IMR-90 (cell line): ENCODE measurements around the gene TEX53. TPM values are rescaled to one million over a fixed set of nuclear protein-coding genes. Genes with fewer than 3 reads are reported as not detected.
A peak's percentile ranks its signal among the peaks of the same experiment; 100 is the strongest.

Source experiments
- ATAC-seq: fragments of 200-7000 bp; cut with Tn5 transposase; 2 replicates; pipeline ENCODE4 v1.9.1; 2020; ENCODE audit warnings: low read depth, mild to moderate bottlenecking, moderate library complexity
- BruUV-seq: library from RNA; stranded (reverse); fragments of 400-500 nt; replicated peaks from 2 replicates; lab custom pipeline; 2021; lab: Mats Ljungman, UMichigan
- CTCF ChIA-PET: fragments of 300-600 bp; formaldehyde crosslinking; extraction: SDS; loops from one replicate; lab custom pipeline; 2021; ENCODE audit warnings: antibody characterized with exemption; lab: Yijun Ruan, JAX
- POLR2A ChIA-PET: fragments of 300-600 bp; sonication (Branson Sonifier 250); formaldehyde crosslinking; loops from one replicate; lab custom pipeline; 2022; ENCODE audit warnings: antibody characterized with exemption; ENCODE audit not compliant: unreplicated experiment; lab: Charles Lee
- DNase-seq: peaks from one replicate; pipeline ENCODE4 v3.0.0; 2013
- H2AFZ ChIP-seq: replicated peaks from 2 replicates; pipeline ENCODE3; 2013; ENCODE audit warnings: low read length, mild to moderate bottlenecking; ENCODE audit not compliant: poor library complexity
- H2AK5ac ChIP-seq: 2 replicates; pipeline ENCODE4 v1.6.1; 2013; ENCODE audit warnings: low read depth, low read length, inconsistent platforms
- H2AK9ac ChIP-seq: replicated peaks from 2 replicates; pipeline ENCODE3; 2013; ENCODE audit warnings: mild to moderate bottlenecking, low read depth, low read length, moderate library complexity; ENCODE audit not compliant: poor library complexity
- H2BK120ac ChIP-seq: 2 replicates; pipeline ENCODE4 v1.6.1; 2013; ENCODE audit warnings: low read depth, low read length, inconsistent platforms
- H2BK15ac ChIP-seq: 3 replicates; pipeline ENCODE4 v1.6.1; 2013; ENCODE audit warnings: low read depth, low read length, inconsistent platforms
- H2BK20ac ChIP-seq: 2 replicates; pipeline ENCODE4 v1.6.1; 2013; ENCODE audit warnings: low read depth, mild to moderate bottlenecking, inconsistent platforms, low read length, moderate library complexity
- H2BK5ac ChIP-seq: 2 replicates; pipeline ENCODE4 v1.6.1; 2013; ENCODE audit warnings: mild to moderate bottlenecking, low read depth, low read length, inconsistent platforms; ENCODE audit not compliant: poor library complexity, severe bottlenecking
- H3K14ac ChIP-seq: replicated peaks from 2 replicates; pipeline ENCODE4 v1.6.1; 2013; ENCODE audit warnings: low read depth, low read length, inconsistent platforms
- H3K18ac ChIP-seq: 2 replicates; pipeline ENCODE4 v1.6.1; 2013; ENCODE audit warnings: low read depth, low read length, control low read depth
- H3K23ac ChIP-seq: 2 replicates; pipeline ENCODE4 v1.6.1; 2013; ENCODE audit warnings: low read depth, low read length, inconsistent platforms
- H3K27ac ChIP-seq: 2 replicates; pipeline ENCODE4 v1.5.1; 2013; ENCODE audit warnings: mild to moderate bottlenecking, control low read depth, low read length; ENCODE audit not compliant: insufficient read depth
- H3K27me3 ChIP-seq: 2 replicates; pipeline ENCODE4 v1.6.1; 2013; ENCODE audit warnings: low read length; ENCODE audit not compliant: control insufficient read depth, insufficient read depth
- H3K36me3 ChIP-seq: 2 replicates; pipeline ENCODE4 v1.6.1; 2013; ENCODE audit warnings: low read length, mixed read lengths; ENCODE audit not compliant: control insufficient read depth, insufficient read depth
- H3K4ac ChIP-seq: 2 replicates; pipeline ENCODE4 v1.6.1; 2013; ENCODE audit warnings: low read depth, low read length, inconsistent platforms
- H3K4me1 ChIP-seq: 2 replicates; pipeline ENCODE4 v1.6.1; 2013; ENCODE audit warnings: low read length, mixed read lengths; ENCODE audit not compliant: control insufficient read depth, insufficient read depth
- H3K4me2 ChIP-seq: 2 replicates; pipeline ENCODE4 v1.6.1; 2013; ENCODE audit warnings: low read depth, mild to moderate bottlenecking, control low read depth, low read length, moderate library complexity
- H3K4me3 ChIP-seq: 2 replicates; pipeline ENCODE4 v1.5.1; 2013; ENCODE audit warnings: low read depth, mild to moderate bottlenecking, control low read depth, low read length, moderate library complexity; ENCODE audit not compliant: insufficient read depth
- H3K56ac ChIP-seq: 2 replicates; pipeline ENCODE4 v1.6.1; 2013; ENCODE audit warnings: low read length, inconsistent platforms; ENCODE audit not compliant: insufficient read depth; ENCODE audit errors: extremely low read depth
- H3K79me1 ChIP-seq, 2 experiments: 2 replicates each; pipeline ENCODE4 v1.6.1; 2013; ENCODE audit warnings: low read length in 2 of 2, inconsistent platforms in 1 of 2, low read depth in 1 of 2
- H3K9ac ChIP-seq: 2 replicates; pipeline ENCODE4 v1.6.1; 2013; ENCODE audit warnings: low read depth, low read length, control low read depth
- H3K9me1 ChIP-seq: 2 replicates; pipeline ENCODE4 v1.6.1; 2013; ENCODE audit warnings: low read length, inconsistent platforms; ENCODE audit not compliant: insufficient read depth
- H3K9me3 ChIP-seq: 2 replicates; pipeline ENCODE4 v1.6.1; 2013; ENCODE audit warnings: low read length; ENCODE audit not compliant: control insufficient read depth, insufficient read depth
- H4K20me1 ChIP-seq: 2 replicates; pipeline ENCODE4 v1.6.1; 2013; ENCODE audit warnings: low read length, inconsistent platforms; ENCODE audit not compliant: insufficient read depth
- H4K5ac ChIP-seq: 2 replicates; pipeline ENCODE4 v1.6.1; 2013; ENCODE audit warnings: mild to moderate bottlenecking, low read depth, low read length, control low read depth
- H4K8ac ChIP-seq, 2 experiments: 2 replicates each; pipeline ENCODE4 v1.6.1; 2013; ENCODE audit warnings: low read depth in 2 of 2, low read length in 2 of 2, control low read depth in 1 of 2, inconsistent platforms in 1 of 2
- H4K91ac ChIP-seq: 2 replicates; pipeline ENCODE4 v1.6.1; 2013; ENCODE audit warnings: low read depth, low read length, inconsistent platforms; ENCODE audit not compliant: insufficient read depth
- BHLHE40 ChIP-seq: fragments of 150-350 bp; IDR thresholded peaks from 2 replicates; pipeline ENCODE4 v1.6.1; 2016; ENCODE audit warnings: mild to moderate bottlenecking, low read depth, low read length
- CEBPB ChIP-seq: IDR thresholded peaks from 2 replicates; pipeline ENCODE4 v1.6.1; 2012; ENCODE audit warnings: low read depth, low read length, improper control_type of control experiment
- CHD1 ChIP-seq: IDR thresholded peaks from 2 replicates; pipeline ENCODE4 v1.6.1; 2012; ENCODE audit warnings: low read depth, low read length, improper control_type of control experiment
- CTCF ChIP-seq: conservative IDR thresholded peaks from 2 replicates; pipeline ENCODE4 v1.5.1; 2012; ENCODE audit warnings: mild to moderate bottlenecking, low read depth, low read length, improper control_type of control experiment
- ELK1 ChIP-seq: fragments of 150-350 bp; IDR thresholded peaks from 2 replicates; pipeline ENCODE4 v1.6.1; 2016; ENCODE audit warnings: low read depth, mild to moderate bottlenecking, low read length, moderate library complexity, borderline replicate concordance
- FOS ChIP-seq: fragments of 150-350 bp; IDR thresholded peaks from 2 replicates; pipeline ENCODE4 v1.6.1; 2016; ENCODE audit warnings: low read depth, low read length
- MAFK ChIP-seq: IDR thresholded peaks from 2 replicates; pipeline ENCODE4 v1.6.1; 2012; ENCODE audit warnings: low read depth, low read length, improper control_type of control experiment
- MAZ ChIP-seq: IDR thresholded peaks from 2 replicates; pipeline ENCODE4 v1.6.1; 2012; ENCODE audit warnings: low read depth, mild to moderate bottlenecking, low read length, improper control_type of control experiment, moderate library complexity, borderline replicate concordance
- MXI1 ChIP-seq: IDR thresholded peaks from 2 replicates; pipeline ENCODE4 v1.6.1; 2012; ENCODE audit warnings: low read depth, mild to moderate bottlenecking, low read length, moderate library complexity, borderline replicate concordance
- NFE2L2 ChIP-seq: fragments of 150-350 bp; IDR thresholded peaks from 2 replicates; pipeline ENCODE4 v1.6.1; 2016; ENCODE audit warnings: low read depth, mild to moderate bottlenecking, low read length
- POLR2A ChIP-seq: IDR thresholded peaks from 2 replicates; pipeline ENCODE4 v1.6.1; 2012; ENCODE audit warnings: mild to moderate bottlenecking, low read depth, low read length
- RAD21 ChIP-seq: IDR thresholded peaks from 2 replicates; pipeline ENCODE4 v1.6.1; 2012; ENCODE audit warnings: low read length, improper control_type of control experiment
- RCOR1 ChIP-seq: IDR thresholded peaks from 2 replicates; pipeline ENCODE4 v1.6.1; 2012; ENCODE audit warnings: mild to moderate bottlenecking, low read length, improper control_type of control experiment; ENCODE audit not compliant: insufficient replicate concordance
- RFX5 ChIP-seq: IDR thresholded peaks from 2 replicates; pipeline ENCODE4 v1.8.0; 2012; ENCODE audit warnings: low read depth, mild to moderate bottlenecking, low read length, moderate library complexity
- SMC3 ChIP-seq: fragments of 150-350 bp; IDR thresholded peaks from 2 replicates; pipeline ENCODE4 v1.6.1; 2016; ENCODE audit warnings: low read depth, mild to moderate bottlenecking, antibody characterized with exemption, low read length, moderate library complexity
- USF2 ChIP-seq: fragments of 150-350 bp; IDR thresholded peaks from 2 replicates; pipeline ENCODE4 v1.6.1; 2017; ENCODE audit warnings: mild to moderate bottlenecking, antibody characterized with exemption, low read length, low read depth
- WGBS, 2 experiments: methylation state at CpG; one replicate each; pipeline versions ENCODE4 v1.1.5 to v1.1.7; 2013; ENCODE audit warnings: missing lambda C conversion rate in 2 of 2; ENCODE audit not compliant: insufficient read length in 1 of 2; ENCODE audit errors: extremely low coverage in 2 of 2; 5-methylcytosine and 5-hydroxymethylcytosine counted together
- dilution Hi-C: fragments of 300-500 bp; cut with HindIII; formaldehyde crosslinking; loops from one replicate; pipeline ENCODE4 v1.14.3; 2018; ENCODE audit warnings: low sequenced_read_pairs; ENCODE audit not compliant: unreplicated experiment
- in situ Hi-C: fragments of 300-500 bp; cut with MboI; formaldehyde crosslinking; loops from 3 replicates; pipeline ENCODE4 v1.14.3; 2019; ENCODE audit warnings: low sequenced_read_pairs, inconsistent platforms, mixed read lengths
- intact Hi-C: fragments of 100-400 bp; cut with micrococcal nuclease; formaldehyde crosslinking; loops from 2 replicates; pipeline ENCODE4 v1.10.0; 2022
- polyA plus RNA-seq, 3 experiments: library from polyadenylated mRNA; depleted of rRNA; stranded (reverse); fragments of >200 nt; gene quantifications; 2 replicates each; pipeline ENCODE4 v1.2.3, GENCODE V29; 2012; ENCODE audit warnings: low replicate concordance in 1 of 3
- total RNA-seq: library from RNA; depleted of rRNA; stranded (reverse); fragments of >200 nt; gene quantifications from 2 replicates; pipeline ENCODE4 v1.2.3, GENCODE V29; 2012

The TEX53 gene
- total and polyA plus RNA-seq, 2 of the 4 experiments (the other 2 are of a cell fraction), result not detected

- Histone ChIP-seq H3K9ac (no peak overlapping the region), H2BK15ac (no peak overlapping the region), H3K18ac (no peak overlapping the region), H2BK120ac (no peak overlapping the region), H3K36me3 (peaks cover 40% of the 10 kb centered on the region), H3K4ac (no peak overlapping the region), H3K56ac (no peak overlapping the region), H3K9me1 (no peaks in the 10 kb centered on the region; the same call in 1 of the 2 replicates), H3K14ac (no peak overlapping the region), H3K4me2 (no peak overlapping the region), H3K9me3 (no peaks in the 10 kb centered on the region), H4K91ac (no peak overlapping the region), H4K5ac (no peak overlapping the region), H2AK5ac (no peak overlapping the region), H2AFZ (no peak overlapping the region), H4K8ac (no peak overlapping the region), H2AK9ac (no peak overlapping the region), H3K79me1 (no peaks in the 10 kb centered on the region), H3K4me1 (no peaks in the 10 kb centered on the region), H2BK20ac (no peak overlapping the region), H2BK5ac (no peak overlapping the region), H3K23ac (no peak overlapping the region), H3K27me3 (no peaks in the 10 kb centered on the region), H3K27ac (no peak overlapping the region), H3K4me3 (no peak overlapping the region), H4K20me1 (no peaks in the 10 kb centered on the region)
- in situ Hi-C loops (no loop called here), dilution Hi-C loops (no loop called here), intact Hi-C loops (no loop called here)
- WGBS, 2 experiments, result 72% methylated on average over 3 of the region's 7 CpGs; no CpG with 5 or more reads in 1 of the 2 experiments
- TF ChIP-seq CTCF (no peak), ELK1 (no peak), FOS (no peak), CHD1 (no peak), MXI1 (no peak), MAFK (no peak), SMC3 (no peak), BHLHE40 (no peak), MAZ (no peak), CEBPB (no peak), USF2 (no peak), NFE2L2 (no peak), POLR2A (no peak), RCOR1 (no peak), RAD21 (no peak), RFX5 (no peak)
- ATAC-seq (no peak), DNase-seq (peak; percentile 18)
- ChIA-PET POLR2A (no interaction called here), CTCF (no interaction called here)
- BruUV-seq, result no TSS peak
Measured at GRCh38 chr9:114629563-114630090, 28.0 kb downstream of the TEX53 start.
